Subcutaneous abdominal adipose tissue (tissue), 5 donors: ENCODE measurements around the gene ITSN1.

Experiments used
- H3K27ac ChIP-seq: one replicate; pipeline ENCODE4 v1.7.0; 2013; ENCODE audit warnings: low read depth, mild to moderate bottlenecking, inconsistent platforms, low read length, moderate library complexity
- H3K27me3 ChIP-seq, 5 donors: one replicate each; pipeline ENCODE4 v1.7.0; 2013; ENCODE audit warnings: low read length in 5 of 5, inconsistent platforms in 1 of 5; ENCODE audit not compliant: control insufficient read depth in 5 of 5, insufficient read depth in 4 of 5
- H3K36me3 ChIP-seq, 5 donors: one replicate each; pipeline ENCODE4 v1.7.0; 2013; ENCODE audit warnings: low read length in 5 of 5; ENCODE audit not compliant: control insufficient read depth in 5 of 5, insufficient read depth in 5 of 5
- H3K4me1 ChIP-seq, 5 donors: one replicate each; pipeline ENCODE4 v1.7.0; 2013; ENCODE audit warnings: low read length in 5 of 5, mild to moderate bottlenecking in 3 of 5, moderate library complexity in 1 of 5; ENCODE audit not compliant: control insufficient read depth in 5 of 5, insufficient read depth in 5 of 5
- H3K4me3 ChIP-seq, 5 donors: one replicate each; pipeline ENCODE4 v1.7.0; 2013; ENCODE audit warnings: low read length in 5 of 5, low read depth in 1 of 5
- H3K9ac ChIP-seq, 5 donors: one replicate each; pipeline ENCODE4 v1.7.0; 2013; ENCODE audit warnings: low read length in 5 of 5, mild to moderate bottlenecking in 4 of 5, moderate library complexity in 3 of 5
- H3K9me3 ChIP-seq, 5 donors: one replicate each; pipeline ENCODE4 v1.7.0; 2013; ENCODE audit warnings: low read length in 5 of 5; ENCODE audit not compliant: control insufficient read depth in 5 of 5
- donor health status: healthy.
- donor health status: healthy.
- donor health status: healthy.
- donor health status: healthy.
- donor health status: healthy.

ITSN1 gene

DNA sequence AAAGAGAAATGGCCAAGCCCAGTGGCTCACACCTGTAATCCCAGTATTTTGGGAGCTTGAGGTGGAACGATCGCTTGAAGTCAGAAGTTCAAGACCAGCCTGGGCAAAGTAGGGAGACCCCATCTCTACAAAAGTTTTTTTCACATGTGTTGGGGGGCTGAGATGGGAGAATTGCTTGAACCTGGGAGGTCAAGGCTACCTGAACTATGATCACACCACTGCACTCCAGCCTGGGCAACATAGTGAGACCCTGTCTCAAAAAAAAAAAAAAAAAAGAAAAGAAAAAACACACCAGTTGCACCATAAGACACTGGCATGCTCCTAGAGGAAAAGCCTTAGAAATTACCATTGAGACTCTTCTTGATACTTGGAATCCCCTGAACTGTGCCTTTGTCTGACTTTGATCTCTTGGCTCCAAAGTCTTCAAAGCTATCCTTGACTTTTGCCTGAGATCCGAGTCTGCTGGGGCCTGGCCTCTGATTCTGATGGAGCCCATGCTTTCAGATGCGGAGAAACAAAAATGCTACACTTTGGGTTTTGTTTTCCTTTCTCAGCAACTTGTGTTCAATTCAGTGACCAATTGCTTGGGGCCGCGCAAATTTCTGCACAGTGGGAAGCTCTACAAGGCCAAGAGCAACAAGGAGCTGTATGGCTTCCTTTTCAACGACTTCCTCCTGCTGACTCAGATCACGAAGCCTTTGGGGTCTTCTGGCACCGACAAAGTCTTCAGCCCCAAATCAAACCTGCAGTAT lies 239.6 kb downstream of the ITSN1 start:
- Histone ChIP-seq H3K27ac (no peak overlapping the region), H3K4me1 (peaks cover 4 to 33% (median 28%) of the 10 kb centered on the region in 5 donors), H3K9ac (no peak overlapping the region), H3K4me3 (no peak overlapping the region), H3K9me3 (no peaks in the 10 kb centered on the region), H3K27me3 (no peaks in the 10 kb centered on the region), H3K36me3 (peaks cover 0 to 6% (median 0%) of the 10 kb centered on the region in 5 donors)

DNA sequence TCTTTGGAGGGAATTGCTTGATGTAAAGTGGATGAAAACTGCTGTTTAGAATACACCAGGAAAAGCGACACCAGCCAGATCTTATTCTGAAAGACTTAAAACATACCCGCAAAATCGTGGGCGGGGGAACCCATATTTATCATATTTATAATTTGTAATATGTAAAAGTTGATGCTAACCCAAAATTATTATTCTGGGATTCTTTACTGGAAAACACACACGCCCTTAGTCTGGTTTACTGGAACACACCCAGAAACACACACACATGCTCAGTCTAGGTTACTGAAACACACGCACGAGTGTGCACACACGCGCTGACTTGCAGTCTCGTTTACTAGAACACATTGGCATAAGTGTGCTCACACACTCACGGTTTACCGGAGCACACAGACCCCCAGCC lies 240.8 kb downstream of the ITSN1 start:
- Histone ChIP-seq H3K27me3 (no peaks in the 10 kb centered on the region), H3K36me3 (peaks cover 0 to 6% (median 0%) of the 10 kb centered on the region in 5 donors), H3K27ac (no peak overlapping the region), H3K9me3 (no peaks in the 10 kb centered on the region), H3K9ac (no peak overlapping the region), H3K4me3 (no peak overlapping the region), H3K4me1 (peaks cover 4 to 33% (median 28%) of the 10 kb centered on the region in 5 donors)

DNA sequence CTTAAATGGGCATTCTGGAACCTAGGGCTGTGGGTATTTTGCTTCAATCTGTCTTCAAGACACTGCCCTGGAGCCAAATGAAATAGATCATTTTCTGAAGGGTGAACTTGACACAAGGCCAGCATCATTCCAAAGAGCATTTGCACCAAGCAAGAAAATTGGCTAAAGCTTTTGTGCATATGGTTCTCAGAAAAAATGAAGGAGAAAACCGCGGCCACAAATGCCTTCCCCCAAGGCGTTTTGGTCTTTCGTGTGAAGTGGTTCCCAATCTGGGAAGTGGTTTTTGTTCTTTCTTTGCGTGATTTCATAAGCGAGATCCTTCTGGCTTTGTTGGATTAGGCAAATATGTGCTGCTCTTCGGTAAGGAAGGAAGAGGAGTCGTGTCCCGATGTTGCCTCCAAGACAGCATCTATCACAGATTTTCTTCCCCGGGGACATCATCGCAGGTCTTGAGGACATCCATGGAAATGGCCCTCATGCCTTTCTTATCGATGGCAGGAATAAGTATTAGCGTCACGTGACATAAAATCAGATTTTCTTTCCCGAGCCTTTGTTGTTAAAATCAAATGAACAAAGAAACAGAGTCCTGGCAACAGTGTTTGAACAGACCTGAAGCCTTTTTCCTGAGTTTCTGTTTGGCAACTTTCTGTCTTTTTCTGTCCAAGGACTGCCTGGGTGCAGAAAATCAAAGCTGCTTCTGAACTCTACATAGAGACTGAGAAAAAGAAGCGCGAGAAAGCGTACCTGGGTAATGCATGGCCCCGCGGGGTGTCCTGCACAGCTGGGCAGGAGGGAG lies 242.3 kb downstream of the ITSN1 start:
- peak overlapping the region in 1 of 5 donors; percentile 38 for H3K4me3 ChIP-seq
- no peaks in the 10 kb centered on the region for H3K9me3 ChIP-seq
- peak overlapping the region; percentile 24 for H3K27ac ChIP-seq
- H3K4me1 ChIP-seq: peaks cover 4 to 33% (median 28%) of the 10 kb centered on the region in 5 donors
- peaks cover 0 to 10% (median 0%) of the 10 kb centered on the region in 5 donors for H3K36me3 ChIP-seq
- no peak overlapping the region for H3K9ac ChIP-seq
- no peaks in the 10 kb centered on the region for H3K27me3 ChIP-seq

DNA sequence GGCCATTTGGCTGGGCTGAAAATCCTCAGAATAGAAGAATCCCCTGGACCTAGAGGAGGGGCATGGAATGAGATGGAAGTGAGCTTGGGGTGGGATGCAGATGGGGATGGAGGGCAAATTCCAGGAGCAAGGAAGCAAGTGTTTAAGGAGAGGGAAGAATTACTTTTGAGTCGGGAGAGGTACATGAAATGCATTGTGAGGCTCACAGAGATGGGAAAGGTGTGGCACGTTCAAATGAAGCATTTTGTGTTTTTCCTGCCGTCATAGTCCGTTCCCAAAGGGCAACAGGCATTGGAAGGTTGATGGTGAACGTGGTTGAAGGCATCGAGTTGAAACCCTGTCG lies 242.8 kb downstream of the ITSN1 start:
- Histone ChIP-seq H3K27me3 (no peaks in the 10 kb centered on the region), H3K36me3 (peaks cover 0 to 10% (median 0%) of the 10 kb centered on the region in 5 donors), H3K4me3 (no peak overlapping the region), H3K9me3 (no peaks in the 10 kb centered on the region), H3K27ac (no peak overlapping the region), H3K4me1 (peaks cover 4 to 33% (median 28%) of the 10 kb centered on the region in 5 donors), H3K9ac (no peak overlapping the region)

DNA sequence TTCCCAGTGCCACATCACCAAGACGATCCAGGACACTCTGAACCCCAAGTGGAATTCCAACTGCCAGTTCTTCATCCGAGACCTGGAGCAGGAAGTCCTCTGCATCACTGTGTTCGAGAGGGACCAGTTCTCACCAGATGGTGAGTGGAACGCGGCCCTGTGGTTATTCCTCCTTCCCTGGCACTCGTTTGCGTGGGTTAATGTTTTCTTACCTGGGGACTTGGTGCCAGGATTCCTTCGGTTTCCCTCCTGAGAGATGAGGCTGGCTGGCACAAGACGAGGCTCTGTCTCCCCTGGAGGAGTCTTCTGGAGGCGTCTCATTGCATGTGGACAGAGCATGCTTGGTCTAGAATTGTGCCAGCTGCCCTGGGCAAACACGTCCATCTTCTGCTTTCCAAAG lies 244.0 kb downstream of the ITSN1 start:
- H3K27ac ChIP-seq: no peak overlapping the region
- H3K9me3 ChIP-seq: no peaks in the 10 kb centered on the region
- H3K27me3 ChIP-seq: no peaks in the 10 kb centered on the region
- peaks cover 4 to 33% (median 28%) of the 10 kb centered on the region in 5 donors for H3K4me1 ChIP-seq
- no peak overlapping the region for H3K4me3 ChIP-seq
- peaks cover 0 to 12% (median 0%) of the 10 kb centered on the region in 5 donors for H3K36me3 ChIP-seq
- H3K9ac ChIP-seq: no peak overlapping the region

DNA sequence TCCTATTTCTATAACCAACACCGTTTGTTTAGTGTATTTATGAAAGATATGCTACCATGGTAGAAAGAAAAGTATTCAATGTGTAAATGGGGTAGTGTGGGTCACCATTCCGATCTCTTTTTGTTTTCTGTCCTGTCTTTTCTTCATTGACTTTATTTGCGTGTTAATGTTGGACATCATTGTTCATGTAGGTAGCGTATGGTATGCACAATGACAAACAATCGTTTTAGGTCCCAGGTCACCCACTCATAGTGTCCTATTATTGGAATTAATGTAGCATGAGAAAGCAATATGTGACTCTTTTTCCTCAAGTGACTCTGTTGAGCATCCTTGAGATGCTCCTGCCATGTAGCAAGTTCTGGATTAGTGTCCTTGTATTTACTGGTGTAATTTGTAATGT lies 247.9 kb downstream of the ITSN1 start:
- Histone ChIP-seq H3K27me3 (no peaks in the 10 kb centered on the region), H3K9me3 (no peaks in the 10 kb centered on the region), H3K4me3 (no peak overlapping the region), H3K27ac (no peak overlapping the region), H3K9ac (no peak overlapping the region), H3K36me3 (peaks cover 0 to 12% (median 0%) of the 10 kb centered on the region in 5 donors), H3K4me1 (peaks cover 2 to 15% (median 14%) of the 10 kb centered on the region in 5 donors)

DNA sequence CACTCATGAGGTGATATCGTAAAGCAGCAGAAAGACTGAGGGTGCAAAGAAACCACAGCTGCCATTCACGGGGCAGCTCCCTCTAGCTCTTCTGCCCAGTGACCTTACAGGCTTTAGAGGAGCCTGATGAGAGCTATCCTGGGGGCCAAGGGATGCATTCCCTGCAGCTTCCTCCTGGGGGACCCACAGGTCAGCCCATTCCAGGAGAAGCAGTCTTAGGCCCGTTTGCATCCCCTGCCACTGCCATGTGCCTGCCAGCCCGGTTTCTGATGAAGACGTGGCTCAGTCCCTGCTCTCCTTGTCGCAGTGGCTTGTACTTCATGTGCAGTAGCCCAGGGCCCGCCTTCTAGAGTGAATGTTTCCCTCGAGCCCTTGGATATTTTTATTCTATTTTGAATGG lies 250.6 kb downstream of the ITSN1 start:
- H3K9ac ChIP-seq: no peak overlapping the region

DNA sequence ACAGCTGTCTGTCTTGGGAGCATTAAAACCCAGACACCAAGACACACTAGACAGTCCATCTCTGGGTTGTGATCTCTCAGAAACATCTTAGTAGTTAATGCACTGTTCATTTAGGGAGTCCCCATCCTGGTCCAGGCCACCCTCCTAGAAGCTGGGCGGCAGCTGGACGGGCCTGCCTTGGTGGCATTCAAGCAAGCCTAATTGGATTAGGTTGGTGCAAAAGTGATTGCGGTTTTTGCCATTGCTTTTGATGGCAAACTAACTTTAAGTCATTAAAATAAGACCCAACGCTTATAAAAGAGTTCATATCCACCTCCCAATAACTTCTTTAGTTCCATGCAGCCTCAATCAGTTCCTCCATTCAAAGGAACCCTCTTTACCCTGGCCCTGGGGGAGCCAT lies 251.6 kb downstream of the ITSN1 start:
- H3K36me3 ChIP-seq: peaks cover 0 to 4% (median 0%) of the 10 kb centered on the region in 5 donors
- H3K27me3 ChIP-seq: no peaks in the 10 kb centered on the region
- H3K4me1 ChIP-seq: peaks cover 2 to 20% (median 14%) of the 10 kb centered on the region in 5 donors
- peak overlapping the region in 2 of 5 donors; percentile 9 to 26 for H3K9ac ChIP-seq
- H3K27ac ChIP-seq: no peak overlapping the region
- H3K9me3 ChIP-seq: no peaks in the 10 kb centered on the region
- H3K4me3 ChIP-seq: peak overlapping the region in 1 of 5 donors; percentile 7

More for the DNA sequence above, 250.6 kb downstream of the ITSN1 start:
- Histone ChIP-seq H3K9me3 (no peaks in the 10 kb centered on the region), H3K36me3 (peaks cover 0 to 6% (median 0%) of the 10 kb centered on the region in 5 donors), H3K4me1 (peaks cover 2 to 20% (median 14%) of the 10 kb centered on the region in 5 donors), H3K27me3 (no peaks in the 10 kb centered on the region), H3K4me3 (no peak overlapping the region), H3K27ac (no peak overlapping the region)

DNA sequence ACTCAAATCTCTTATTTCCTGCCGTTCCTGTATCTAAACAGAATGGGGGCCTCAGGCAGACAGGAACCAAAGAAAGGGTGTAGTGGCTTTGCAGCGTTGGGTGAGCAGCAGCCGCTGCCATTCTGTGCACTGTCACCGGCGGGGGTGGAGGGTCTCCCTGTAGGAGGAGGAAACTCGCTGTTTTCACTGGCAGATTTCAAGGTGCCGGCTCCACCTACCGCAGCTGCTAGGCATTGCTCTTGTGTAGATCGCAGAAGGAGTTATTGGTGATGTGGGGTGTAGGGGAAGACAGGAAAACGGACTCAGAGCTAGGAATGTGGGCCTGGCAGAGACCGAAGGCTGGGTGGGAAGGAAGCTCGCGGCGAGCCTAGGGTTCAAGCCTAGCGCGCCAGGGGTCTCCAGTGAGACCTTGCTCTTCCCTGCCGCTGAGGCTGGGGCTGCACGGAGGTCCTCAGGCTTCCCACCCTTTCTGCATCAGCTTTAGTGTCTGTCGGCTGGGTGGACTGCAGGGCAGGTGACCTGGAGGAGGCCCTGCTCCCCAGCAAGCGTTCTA lies 252.5 kb downstream of the ITSN1 start:
- H3K9ac ChIP-seq: peak overlapping the region in 4 of 5 donors; percentile 9 to 60 (median 46)
- no peak overlapping the region for H3K27ac ChIP-seq
- H3K36me3 ChIP-seq: peaks cover 0 to 2% (median 0%) of the 10 kb centered on the region in 5 donors
- peaks cover 2 to 20% (median 14%) of the 10 kb centered on the region in 5 donors for H3K4me1 ChIP-seq
- no peaks in the 10 kb centered on the region for H3K27me3 ChIP-seq
- peak overlapping the region; percentile 54 to 57 (median 56) for H3K4me3 ChIP-seq
- H3K9me3 ChIP-seq: no peaks in the 10 kb centered on the region
